Endothelial cell of umbilical vein (primary cell): ENCODE results near the gene ATP6V1G2. TPM values are rescaled to one million over a fixed set of nuclear protein-coding genes. Genes with fewer than 3 reads are reported as not detected.

Experiments used
- BruUV-seq: library from RNA; stranded (reverse); fragments of 400-500 nt; replicated peaks from 2 replicates; lab custom pipeline; 2021; lab: Mats Ljungman, UMichigan
- CTCF ChIA-PET: fragments of 300-600, 350-600 bp; sonication (Branson Sonifier 250); formaldehyde crosslinking; loops from one replicate; lab custom pipeline; 2021; ENCODE audit warnings: antibody characterized with exemption, inconsistent platforms; lab: Charles Lee
- POLR2A ChIA-PET: fragments of 300-600, 350-600 bp; sonication (Branson Sonifier 250); formaldehyde crosslinking; loops from one replicate; lab custom pipeline; 2021; ENCODE audit warnings: antibody characterized with exemption, inconsistent platforms; lab: Charles Lee
- DNase-seq: peaks from one replicate; pipeline ENCODE4 v3.0.0-alpha.2; 2011; ENCODE audit warnings: low read depth, low spot score
- FAIRE-seq: peaks from 2 replicates; lab custom pipeline; 2011; peaks lifted over from hg19 to GRCh38; lab: Jason Lieb, UNC
- H2AFZ ChIP-seq: 2 replicates; pipeline ENCODE4 v1.6.0; 2012; ENCODE audit warnings: low read depth, low read length, control low read depth, inconsistent platforms
- H3K27ac ChIP-seq: 2 replicates; pipeline ENCODE4 v1.5.1; 2011; ENCODE audit warnings: low read depth, mild to moderate bottlenecking, control low read depth, low read length, moderate library complexity; ENCODE audit not compliant: insufficient read depth
- H3K27me3 ChIP-seq, 2 experiments: 2 replicates each; pipeline versions ENCODE4 v1.6.0 to v1.6.1; 2011; ENCODE audit warnings: low read length in 2 of 2, mixed read lengths in 1 of 2; ENCODE audit not compliant: control insufficient read depth in 2 of 2, insufficient read depth in 2 of 2
- H3K36me3 ChIP-seq, 2 experiments: 2 replicates in 1 of 2; 3 replicates in 1 of 2; pipeline ENCODE4 v1.5.1; 2011; ENCODE audit warnings: low read length in 2 of 2, mild to moderate bottlenecking in 1 of 2, moderate library complexity in 1 of 2; ENCODE audit not compliant: control insufficient read depth in 2 of 2, insufficient read depth in 2 of 2; ENCODE audit errors: extremely low read depth in 1 of 2
- H3K4me1 ChIP-seq: 3 replicates; pipeline ENCODE4 v1.5.1; 2011; ENCODE audit warnings: mild to moderate bottlenecking, low read length; ENCODE audit not compliant: control insufficient read depth, insufficient read depth; ENCODE audit errors: extremely low read depth
- H3K4me2 ChIP-seq: 2 replicates; pipeline ENCODE4 v1.6.1; 2011; ENCODE audit warnings: low read length, control low read depth, mixed read lengths; ENCODE audit not compliant: insufficient read depth
- H3K4me3 ChIP-seq, 3 experiments: fragments of 200-600 bp in 1 of 3; sonication (generic), shearing (Covaris generic) in 1 of 3; replicated peaks in 1 of 3; 2 replicates each; pipeline ENCODE4 v1.5.1; 2011 to 2016; ENCODE audit warnings: control low read depth in 3 of 3, low read length in 3 of 3, mild to moderate bottlenecking in 2 of 3, inconsistent platforms in 1 of 3, low read depth in 1 of 3, moderate library complexity in 1 of 3; ENCODE audit not compliant: insufficient read depth in 1 of 3
- H3K79me2 ChIP-seq: 2 replicates; pipeline ENCODE4 v1.6.0; 2012; ENCODE audit warnings: low read length, inconsistent platforms; ENCODE audit not compliant: control insufficient read depth, insufficient read depth
- H3K9ac ChIP-seq: replicated peaks from 2 replicates; pipeline ENCODE3; 2011; ENCODE audit warnings: low read length, control low read depth; ENCODE audit not compliant: insufficient read depth; ENCODE audit errors: extremely low read depth
- H3K9me1 ChIP-seq: replicated peaks from 3 replicates; pipeline ENCODE4 v1.6.0; 2011; ENCODE audit warnings: mild to moderate bottlenecking, low read length; ENCODE audit not compliant: control insufficient read depth, insufficient read depth; ENCODE audit errors: extremely low read depth
- H3K9me3 ChIP-seq: replicated peaks from 2 replicates; pipeline ENCODE4 v1.5.1; 2012; ENCODE audit warnings: low read length, inconsistent platforms; ENCODE audit not compliant: control insufficient read depth, insufficient read depth
- H4K20me1 ChIP-seq: replicated peaks from 2 replicates; pipeline ENCODE3; 2011; ENCODE audit warnings: mild to moderate bottlenecking, low read length; ENCODE audit not compliant: control insufficient read depth, insufficient read depth; ENCODE audit errors: extremely low read depth
- EZH2 ChIP-seq: IDR thresholded peaks from 2 replicates; pipeline ENCODE4 v1.6.1; 2012; ENCODE audit warnings: borderline replicate concordance, low read depth, mild to moderate bottlenecking, moderate library complexity, low read length, inconsistent platforms; ENCODE audit not compliant: severe bottlenecking
- FOS ChIP-seq: IDR thresholded peaks from 2 replicates; pipeline ENCODE4 v1.6.1; 2011; ENCODE audit warnings: mild to moderate bottlenecking, low read length, moderate library complexity, borderline replicate concordance; ENCODE audit not compliant: insufficient read depth
- GATA2 ChIP-seq: IDR thresholded peaks from 2 replicates; pipeline ENCODE4 v1.7.0; 2011; ENCODE audit warnings: low read depth, mild to moderate bottlenecking, moderate library complexity, mixed read lengths, low read length; ENCODE audit not compliant: insufficient read length, insufficient read depth
- JUN ChIP-seq: IDR thresholded peaks from 2 replicates; pipeline ENCODE4 v1.6.1; 2011; ENCODE audit warnings: borderline replicate concordance, low read depth; ENCODE audit not compliant: insufficient read length, insufficient read depth
- MYC ChIP-seq: IDR thresholded peaks from one replicate; pipeline ENCODE4 v1.6.1; 2011; ENCODE audit warnings: mild to moderate bottlenecking, low read depth, low read length
- POLR2A ChIP-seq: IDR thresholded peaks from 2 replicates; pipeline ENCODE4 v1.6.1; 2012; ENCODE audit warnings: low read depth, mild to moderate bottlenecking, control low read depth, low read length
- POLR2AphosphoS5 ChIP-seq: IDR thresholded peaks from 2 replicates; pipeline ENCODE4 v1.6.1; 2012; ENCODE audit warnings: low read depth, mild to moderate bottlenecking, control low read depth, low read length, moderate library complexity; ENCODE audit not compliant: insufficient read depth
- dilution Hi-C: fragments of 300-500 bp; cut with MboI; formaldehyde crosslinking; loops from one replicate; pipeline ENCODE4 v1.15.0; 2019; ENCODE audit warnings: low sequenced_read_pairs; ENCODE audit not compliant: extremely low pct_ligation_motif_present
- intact Hi-C: fragments of 100-400 bp; cut with micrococcal nuclease; formaldehyde crosslinking; loops from one replicate; pipeline ENCODE4 v1.10.0; 2022
- polyA plus RNA-seq, 4 experiments: library from polyadenylated mRNA; depleted of rRNA in 3 of 4; stranded (reverse) in 3 of 4; unstranded in 1 of 4; fragments of >200 nt; gene quantifications; 2 replicates each; pipeline versions ENCODE4 v1.2.1 to v1.2.3, GENCODE V29; 2011 to 2012; ENCODE audit warnings: missing spikeins in 1 of 4
- total RNA-seq: library from RNA; stranded (reverse); gene quantifications from 2 replicates; pipeline ENCODE4 v1.2.3, GENCODE V29; 2021
- TF ChIP-seq, protein P1 (sequence below), 2 donors: IDR thresholded peaks; 1 replicate in 1 of 2; 2 replicates in 1 of 2; pipeline ENCODE4 v1.5.1; 2011; ENCODE audit warnings: low read length in 2 of 2, mild to moderate bottlenecking in 2 of 2, moderate library complexity in 2 of 2, control low read depth in 1 of 2, inconsistent platforms in 1 of 2, low read depth in 1 of 2; ENCODE audit not compliant: insufficient read depth in 1 of 2; ENCODE audit errors: extremely low read depth in 1 of 2

ATP6V1G2 gene
- total and polyA plus RNA-seq, 2 donors (not counting 3 experiments of a cell fraction or from before 2014, with no cell fraction given), result 0.70 to 0.84 TPM

DNA sequence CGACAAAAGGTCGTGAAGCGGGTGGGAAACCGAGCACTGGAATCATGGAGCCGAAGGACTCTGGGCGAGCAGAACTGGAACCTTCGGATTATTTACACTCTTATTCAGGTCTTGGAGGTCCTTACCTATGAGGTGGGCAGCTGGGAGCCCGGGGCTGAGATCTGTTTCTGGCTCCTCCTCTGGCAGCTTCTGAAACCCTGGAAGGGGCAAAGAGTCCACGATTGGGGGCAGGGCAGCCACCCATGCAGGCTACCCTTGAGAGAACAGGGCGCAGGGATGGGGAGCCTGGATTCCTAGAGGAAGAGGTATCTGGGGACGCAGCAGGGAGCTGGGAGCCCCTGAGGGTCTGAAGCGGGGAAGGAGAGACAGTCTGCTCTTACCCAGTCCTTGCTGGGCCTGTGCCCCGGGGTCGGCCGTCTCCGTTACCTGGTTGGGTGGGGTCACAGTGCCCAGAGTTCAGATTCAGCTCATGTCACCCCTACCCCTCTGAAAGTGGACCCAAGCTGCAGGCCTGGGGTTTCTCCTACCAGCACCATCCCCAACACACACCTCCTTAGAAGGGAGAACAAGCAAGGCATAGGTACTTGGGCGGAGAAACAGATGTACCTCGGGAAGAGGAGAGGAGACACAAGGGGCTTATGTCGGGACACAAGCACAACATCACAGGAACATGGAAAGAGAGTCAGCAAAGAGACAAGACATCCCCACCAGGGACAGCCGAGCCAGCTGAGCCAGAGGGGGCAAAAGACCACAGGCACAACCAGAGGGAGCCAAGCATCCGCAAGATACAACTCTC lies 35.2 kb upstream of the ATP6V1G2 start:
- no peaks in the 10 kb centered on the region for H3K9me3 ChIP-seq
- peaks cover 10% of the 10 kb centered on the region for H3K79me2 ChIP-seq
- peak overlapping the region; percentile 40 for H2AFZ ChIP-seq
- no peak for DNase-seq
- ChIA-PET POLR2A (interaction anchor here (0.7 to 1.6 kb wide), 6 partner anchors 7 to 39 kb away, joined by 3 to 5 read pairs (median 3); partner anchors contain the start of gene PRRC2A), CTCF (interaction anchor here (1.0 to 32.6 kb wide), 6 partner anchors 8 to 50 kb away, joined by 3 to 1517 read pairs (median 8); partner anchors contain the start of genes ATP6V1G2, DDX39B, NCR3 and NFKBIL1)
- peak overlapping the region; percentile 71 for H3K9ac ChIP-seq
- FAIRE-seq, result peak; percentile 67
- peaks cover 16% of the 10 kb centered on the region for H3K4me1 ChIP-seq
- H3K36me3 ChIP-seq, result no peaks in the 10 kb centered on the region
- peak overlapping the region; percentile 78 for H3K4me2 ChIP-seq
- intact Hi-C loops (loop anchor here (1.0 kb wide), 3 partner anchors 17 to 30 kb away; no protein-coding TSS in a partner anchor), dilution Hi-C loops (no loop called here)
- BruUV-seq, result no TSS peak
- H3K27ac ChIP-seq, result peak overlapping the region; percentile 55
- H3K9me1 ChIP-seq, result no peaks in the 10 kb centered on the region
- H3K4me3 ChIP-seq, result peak overlapping the region; percentile 56 to 71 (median 70)
- no peak for TF ChIP-seq FOS
- TF ChIP-seq EZH2, result no peak
- peak; percentile 43 for TF ChIP-seq POLR2A
- no peaks in the 10 kb centered on the region for H3K27me3 ChIP-seq
- no peaks in the 10 kb centered on the region for H4K20me1 ChIP-seq

DNA sequence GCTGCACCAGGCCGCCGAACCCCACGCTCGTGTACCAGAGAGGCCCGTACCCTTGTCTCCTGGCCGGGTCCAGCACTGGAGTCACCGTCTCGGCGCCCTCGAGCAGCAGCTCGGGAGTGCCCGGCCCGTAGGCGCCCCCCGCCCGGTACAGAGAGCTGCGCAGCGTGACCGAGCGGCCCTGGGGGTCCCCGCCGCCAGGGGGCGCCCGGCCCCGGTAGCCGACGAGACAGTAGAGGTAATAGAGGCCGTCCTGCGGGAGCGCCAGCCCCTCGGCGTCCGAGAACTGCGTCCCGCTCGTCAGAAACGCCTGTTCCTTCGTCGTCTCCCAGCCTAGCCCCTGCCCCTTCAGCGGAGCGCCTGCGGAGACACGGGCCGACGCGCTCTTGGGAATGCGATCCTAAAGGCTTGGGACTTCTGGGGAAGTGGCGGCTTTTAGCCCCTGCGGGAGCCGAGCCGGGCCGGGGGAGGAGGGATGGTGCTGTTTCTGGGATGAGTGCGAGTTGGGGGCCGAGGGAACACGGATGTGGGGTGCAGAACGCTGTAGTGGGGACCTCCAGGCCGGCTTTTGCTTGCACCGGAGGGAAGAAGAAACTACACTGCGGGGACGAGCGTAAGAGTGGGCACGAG lies 34.5 kb upstream of the ATP6V1G2 start:
- Histone ChIP-seq H3K4me3 (peak overlapping the region; percentile 56 to 71 (median 70)), H3K9me3 (no peaks in the 10 kb centered on the region), H2AFZ (peak overlapping the region; percentile 95), H3K4me1 (peaks cover 16% of the 10 kb centered on the region), H3K79me2 (peaks cover 10% of the 10 kb centered on the region), H3K9me1 (no peaks in the 10 kb centered on the region), H3K27me3 (no peaks in the 10 kb centered on the region), H3K4me2 (peak overlapping the region; percentile 78), H3K27ac (peak overlapping the region; percentile 55), H4K20me1 (no peaks in the 10 kb centered on the region), H3K36me3 (no peaks in the 10 kb centered on the region), H3K9ac (peak overlapping the region; percentile 71)
- dilution Hi-C loops, result no loop called here
- ChIA-PET CTCF (interaction anchor here (0.9 to 32.6 kb wide), 7 partner anchors 9 to 49 kb away, joined by 3 to 1517 read pairs (median 5); partner anchors contain the start of genes ATP6V1G2, DDX39B, NCR3 and NFKBIL1), POLR2A (interaction anchor here (0.7 to 1.6 kb wide), 6 partner anchors 8 to 40 kb away, joined by 3 to 5 read pairs (median 3); partner anchors contain the start of gene PRRC2A)
- BruUV-seq, result TSS peak; percentile 42
- DNase-seq, result peak; percentile 87
- TF ChIP-seq POLR2A, result peak; percentile 37
- TF ChIP-seq, protein P1, sequence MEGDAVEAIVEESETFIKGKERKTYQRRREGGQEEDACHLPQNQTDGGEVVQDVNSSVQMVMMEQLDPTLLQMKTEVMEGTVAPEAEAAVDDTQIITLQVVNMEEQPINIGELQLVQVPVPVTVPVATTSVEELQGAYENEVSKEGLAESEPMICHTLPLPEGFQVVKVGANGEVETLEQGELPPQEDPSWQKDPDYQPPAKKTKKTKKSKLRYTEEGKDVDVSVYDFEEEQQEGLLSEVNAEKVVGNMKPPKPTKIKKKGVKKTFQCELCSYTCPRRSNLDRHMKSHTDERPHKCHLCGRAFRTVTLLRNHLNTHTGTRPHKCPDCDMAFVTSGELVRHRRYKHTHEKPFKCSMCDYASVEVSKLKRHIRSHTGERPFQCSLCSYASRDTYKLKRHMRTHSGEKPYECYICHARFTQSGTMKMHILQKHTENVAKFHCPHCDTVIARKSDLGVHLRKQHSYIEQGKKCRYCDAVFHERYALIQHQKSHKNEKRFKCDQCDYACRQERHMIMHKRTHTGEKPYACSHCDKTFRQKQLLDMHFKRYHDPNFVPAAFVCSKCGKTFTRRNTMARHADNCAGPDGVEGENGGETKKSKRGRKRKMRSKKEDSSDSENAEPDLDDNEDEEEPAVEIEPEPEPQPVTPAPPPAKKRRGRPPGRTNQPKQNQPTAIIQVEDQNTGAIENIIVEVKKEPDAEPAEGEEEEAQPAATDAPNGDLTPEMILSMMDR (IDR thresholded peaks at IDR 0.05; ENCODE audit: extremely low read depth in 1 of 2, insufficient read depth in 1 of 2, low read depth in 1 of 2, low read length in 2 of 2), result peak; percentile 99
- TF ChIP-seq POLR2AphosphoS5, result peak; percentile 86
- no peak for TF ChIP-seq GATA2
- TF ChIP-seq JUN, result no peak
- TF ChIP-seq MYC, result no peak
- FAIRE-seq, result peak; percentile 93
- intact Hi-C loops, result loop anchor here (1.0 kb wide), 4 partner anchors 10 to 30 kb away; no protein-coding TSS in a partner anchor
